ENCODE measurements around the gene PHF21B.

The PHF21B gene

DNA sequence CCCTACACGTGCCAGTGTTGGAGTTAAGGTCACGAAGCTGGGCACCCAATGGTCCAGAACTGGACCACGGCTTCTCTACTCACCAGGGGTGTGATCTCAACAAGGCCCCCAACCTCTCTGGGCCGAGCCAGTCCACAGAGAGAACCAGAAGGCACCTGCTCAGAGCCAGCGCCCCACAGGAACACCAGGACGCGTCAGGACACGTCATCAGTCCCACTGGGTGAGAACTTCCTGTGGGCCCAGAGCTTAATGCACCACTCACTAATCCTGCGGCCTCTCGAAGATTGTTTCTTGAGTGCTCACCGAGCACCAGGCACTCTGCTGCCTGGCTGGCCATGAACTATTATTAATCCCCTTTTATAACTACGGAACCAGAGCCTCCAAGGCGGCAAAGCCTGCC, 10.1 kb downstream of the PHF21B start:
- no peak overlapping the region for H3K4me3 ChIP-seq (ENCODE audit: control insufficient read depth, low read depth, low read length)
- no peak for DNase-seq (ENCODE audit: low read depth)
- TF ChIP-seq CTCF (IDR thresholded peaks at IDR 0.05; ENCODE audit: control insufficient read depth, insufficient read depth, low read depth, low read length, missing control alignments): no peak

DNA sequence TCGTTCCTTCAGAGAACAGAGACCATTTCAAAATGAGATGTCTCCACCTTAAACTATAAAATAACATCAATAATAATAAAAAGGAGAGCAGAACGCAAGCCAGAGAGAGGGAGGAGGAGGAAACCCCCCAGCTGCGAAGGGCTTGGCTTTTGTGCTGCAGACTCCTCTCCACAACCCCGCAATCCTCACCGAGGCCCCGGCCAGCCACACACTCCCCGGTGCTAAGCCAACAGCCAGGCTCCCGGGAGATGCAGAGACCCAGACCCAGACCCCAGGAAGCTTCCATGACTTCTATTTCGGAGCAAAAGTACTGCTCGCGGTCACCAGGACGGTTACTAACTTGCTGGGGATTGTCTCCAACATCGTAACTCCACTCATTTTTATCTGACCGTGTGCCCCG, 10.6 kb downstream of the PHF21B start:
- TF ChIP-seq CTCF (IDR thresholded peaks at IDR 0.05; ENCODE audit: control insufficient read depth, insufficient read depth, low read depth, low read length, missing control alignments): no peak
- no peak for DNase-seq (ENCODE audit: low read depth)
- H3K4me3 ChIP-seq (ENCODE audit: control insufficient read depth, low read depth, low read length): no peak overlapping the region

DNA sequence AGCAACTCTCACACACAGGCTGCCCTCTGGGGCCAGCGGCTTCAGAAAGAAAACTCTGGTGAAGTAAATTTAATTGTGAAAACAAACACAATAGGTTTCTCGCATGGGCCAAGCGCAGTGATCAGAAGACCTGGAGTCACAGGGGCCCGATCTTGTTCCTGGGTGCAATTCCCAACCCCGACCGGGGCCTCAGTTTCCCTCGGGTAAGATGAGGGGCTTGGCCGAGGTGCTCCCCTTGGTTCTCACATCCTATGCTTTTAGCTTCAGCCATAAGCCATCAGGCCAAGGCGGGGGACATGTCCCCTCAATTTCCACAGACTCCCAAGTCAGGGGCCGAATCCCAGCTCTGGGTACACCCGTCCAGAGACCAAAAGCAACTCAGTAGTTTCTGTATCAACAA, 11.5 kb downstream of the PHF21B start:
- no peak overlapping the region for H3K4me3 ChIP-seq (ENCODE audit: control insufficient read depth, low read depth, low read length)
- TF ChIP-seq CTCF (IDR thresholded peaks at IDR 0.05; ENCODE audit: control insufficient read depth, insufficient read depth, low read depth, low read length, missing control alignments): no peak
- no peak for DNase-seq (ENCODE audit: low read depth)

DNA sequence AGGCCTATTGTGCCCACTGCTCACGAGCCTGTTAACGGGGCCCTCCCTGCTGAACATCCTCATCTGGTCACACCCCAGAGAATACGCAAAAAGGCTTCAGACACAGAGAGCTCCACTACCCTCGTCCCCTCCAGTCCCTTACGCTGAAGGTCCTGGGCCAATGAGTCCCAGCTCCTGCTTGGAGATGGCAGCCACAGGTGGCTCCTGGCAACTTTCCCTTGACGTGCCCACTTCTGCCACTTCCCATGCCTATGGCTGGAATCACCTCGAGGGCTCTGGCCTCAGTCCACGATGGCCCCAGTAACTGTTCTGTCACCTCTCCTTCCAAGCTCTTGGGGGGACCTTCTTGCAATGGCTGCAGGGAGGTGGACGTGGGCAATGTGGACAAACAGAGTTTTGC, 12.7 kb downstream of the PHF21B start:
- no peak for TF ChIP-seq CTCF (IDR thresholded peaks at IDR 0.05; ENCODE audit: control insufficient read depth, insufficient read depth, low read depth, low read length, missing control alignments)
- no peak overlapping the region for H3K4me3 ChIP-seq (ENCODE audit: control insufficient read depth, low read depth, low read length)
- no peak for DNase-seq (ENCODE audit: low read depth)

DNA sequence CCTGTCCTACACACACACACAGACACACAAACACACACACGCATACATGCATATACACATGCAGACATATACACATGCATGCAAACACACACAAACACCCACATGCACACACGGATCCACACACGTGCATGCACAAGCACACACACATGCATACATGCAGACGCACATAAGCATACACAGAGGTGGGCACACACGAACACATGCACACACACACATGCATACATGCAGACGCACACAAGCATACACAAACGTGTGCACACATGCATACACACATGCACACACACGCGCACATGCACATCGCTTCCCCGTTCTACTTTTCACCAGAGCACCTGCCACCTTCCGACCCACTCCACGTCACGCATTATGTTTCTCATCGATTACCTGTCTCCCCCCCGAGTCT, 13.2 kb downstream of the PHF21B start:
- no peak for TF ChIP-seq CTCF (IDR thresholded peaks at IDR 0.05; ENCODE audit: control insufficient read depth, insufficient read depth, low read depth, low read length, missing control alignments)
- no peak overlapping the region for H3K4me3 ChIP-seq (ENCODE audit: control insufficient read depth, low read depth, low read length)

GRCh38 chr22:44996120-44996519, 13.7 kb downstream of the PHF21B start:
- H3K4me3 ChIP-seq (ENCODE audit: control insufficient read depth, low read depth, low read length): no peak overlapping the region
- no peak for DNase-seq (ENCODE audit: low read depth)
- no peak for TF ChIP-seq CTCF (IDR thresholded peaks at IDR 0.05; ENCODE audit: control insufficient read depth, insufficient read depth, low read depth, low read length, missing control alignments)

More for the DNA sequence above, 13.2 kb downstream of the PHF21B start:
- DNase-seq (ENCODE audit: low read depth): no peak

DNA sequence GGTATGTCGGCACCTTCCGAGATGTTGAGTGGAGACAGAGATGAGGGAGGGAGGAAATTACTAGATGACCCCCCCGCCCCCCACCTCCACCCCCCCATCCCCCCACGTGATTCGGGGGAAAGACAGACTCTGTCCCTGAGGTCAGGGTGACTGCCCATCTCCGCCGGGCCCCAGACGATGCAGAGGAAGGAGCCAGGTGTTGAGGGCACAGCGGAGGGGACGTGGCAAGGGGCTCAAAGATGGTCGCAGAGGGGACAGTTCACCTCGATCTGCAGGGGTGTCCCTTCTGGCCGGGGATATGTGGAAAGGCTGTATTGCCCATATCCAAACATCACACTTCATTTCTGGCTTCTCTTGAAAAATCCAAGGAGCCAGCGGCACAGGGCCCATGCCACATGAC, 14.1 kb downstream of the PHF21B start:
- no peak for DNase-seq (ENCODE audit: low read depth)
- H3K4me3 ChIP-seq (ENCODE audit: control insufficient read depth, low read depth, low read length): no peak overlapping the region
- no peak for TF ChIP-seq CTCF (IDR thresholded peaks at IDR 0.05; ENCODE audit: control insufficient read depth, insufficient read depth, low read depth, low read length, missing control alignments)
